ENCODE results near the gene S1PR2.

- no peak for TF ChIP-seq CTCF (IDR thresholded peaks at IDR 0.05)
- TF ChIP-seq POLR2A (IDR thresholded peaks at IDR 0.05): no peak
Observed at GRCh38 chr19:10226021-10226375, 5.1 kb downstream of the S1PR2 start.

Data from ovary (tissue), 3 donors.